GM23338 (cell line): Measurements from ENCODE around the gene SLC26A5. TPM values are rescaled to one million over a fixed set of nuclear protein-coding genes. Genes with fewer than 3 reads are reported as not detected.

ENCODE experiments used
- ATAC-seq: fragments of 200-7000 bp; cut with Tn5 transposase; 3 replicates; pipeline ENCODE4 v1.9.1; 2020
- DNase-seq: peaks from one replicate; pipeline ENCODE4 v3.0.0-alpha.2; 2015; ENCODE audit warnings: low spot score
- H2AFZ ChIP-seq: fragments of 200-600 bp; sonication (generic); 2 replicates; pipeline ENCODE4 v1.8.0; 2016; ENCODE audit warnings: antibody characterized with exemption, mild to moderate bottlenecking, moderate library complexity
- H3F3A ChIP-seq: fragments of 200-600 bp; sonication (generic); replicated peaks from 2 replicates; pipeline ENCODE4 v1.8.0; 2017; ENCODE audit warnings: antibody characterized with exemption, mixed run types, low read depth
- H3K27ac ChIP-seq: fragments of 200-600 bp; sonication (generic); 2 replicates; pipeline ENCODE4 v1.6.1; 2016; ENCODE audit warnings: low read depth
- H3K27me3 ChIP-seq: fragments of 200-600 bp; sonication (generic); 2 replicates; pipeline ENCODE4 v1.8.0; 2016; ENCODE audit warnings: mild to moderate bottlenecking, mixed run types, moderate library complexity; ENCODE audit not compliant: insufficient read depth
- H3K36me3 ChIP-seq: fragments of 200-600 bp; sonication (generic); 2 replicates; pipeline ENCODE4 v1.8.0; 2016; ENCODE audit warnings: mild to moderate bottlenecking; ENCODE audit not compliant: insufficient read depth
- H3K4me1 ChIP-seq: fragments of 200-600 bp; sonication (generic); 2 replicates; pipeline ENCODE4 v1.8.0; 2016; ENCODE audit warnings: mild to moderate bottlenecking, moderate library complexity; ENCODE audit not compliant: insufficient read depth
- H3K4me2 ChIP-seq: fragments of 200-600 bp; sonication (generic); 2 replicates; pipeline ENCODE4 v1.7.1; 2017; ENCODE audit warnings: mixed run types
- H3K4me3 ChIP-seq: fragments of 200-600 bp; sonication (generic); 2 replicates; pipeline ENCODE4 v1.6.1; 2016; ENCODE audit warnings: mixed run types
- H3K79me2 ChIP-seq: fragments of 200-600 bp; sonication (generic); replicated peaks from 2 replicates; pipeline ENCODE4 v1.8.0; 2017; ENCODE audit warnings: mild to moderate bottlenecking; ENCODE audit not compliant: insufficient read depth
- H3K9me2 ChIP-seq: fragments of 200-600 bp; sonication (generic); 2 replicates; pipeline ENCODE4 v1.8.0; 2017; ENCODE audit not compliant: insufficient read depth
- H4K20me1 ChIP-seq: fragments of 200-600 bp; sonication (generic); replicated peaks from 2 replicates; pipeline ENCODE4 v1.8.0; 2017; ENCODE audit warnings: mild to moderate bottlenecking; ENCODE audit not compliant: insufficient read depth
- H3K27ac Mint-ChIP-seq: 2 replicates; pipeline ENCODE4 v1.8.0; 2020; ENCODE audit warnings: inconsistent platforms, mild to moderate bottlenecking, moderate library complexity, mixed read lengths
- H3K27me3 Mint-ChIP-seq: 3 replicates; pipeline ENCODE4 v1.8.0; 2022; ENCODE audit warnings: low read depth, mild to moderate bottlenecking, moderate library complexity, mixed read lengths, inconsistent platforms; ENCODE audit not compliant: insufficient read depth, poor library complexity
- H3K36me3 Mint-ChIP-seq: 3 replicates; pipeline ENCODE4 v1.8.0; 2021; ENCODE audit warnings: low read depth, mild to moderate bottlenecking, inconsistent platforms, moderate library complexity, mixed read lengths
- H3K4me1 Mint-ChIP-seq: 3 replicates; pipeline ENCODE4 v1.8.0; 2020; ENCODE audit warnings: mild to moderate bottlenecking, inconsistent platforms, mixed read lengths
- H3K4me3 Mint-ChIP-seq: 3 replicates; pipeline ENCODE4 v1.8.0; 2021; ENCODE audit warnings: moderate library complexity, mild to moderate bottlenecking, inconsistent platforms, mixed read lengths
- H3K9me3 Mint-ChIP-seq: 3 replicates; pipeline ENCODE4 v1.8.0; 2020; ENCODE audit warnings: moderate library complexity, mild to moderate bottlenecking, inconsistent platforms, mixed read lengths
- CREB1 ChIP-seq: fragments of 250-450 bp; sonication (Bioruptor Pico); IDR thresholded peaks from 2 replicates; pipeline ENCODE4 v1.5.0; 2020; ENCODE audit warnings: low read depth, mild to moderate bottlenecking, moderate library complexity
- ETS1 ChIP-seq: IDR thresholded peaks from 2 replicates; pipeline ENCODE4 v1.6.1; 2016; ENCODE audit warnings: antibody characterized with exemption
- JUNB ChIP-seq: IDR thresholded peaks from one replicate; pipeline ENCODE4 v1.6.1; 2016; ENCODE audit warnings: antibody characterized with exemption; ENCODE audit not compliant: unreplicated experiment
- NANOG ChIP-seq: IDR thresholded peaks from 2 replicates; pipeline ENCODE4 v1.6.1; 2016; ENCODE audit warnings: antibody characterized with exemption, borderline replicate concordance
- POLR2AphosphoS5 ChIP-seq: IDR thresholded peaks from 2 replicates; pipeline ENCODE4 v1.6.1; 2016; ENCODE audit warnings: antibody characterized with exemption, low read depth
- REST ChIP-seq: IDR thresholded peaks from one replicate; pipeline ENCODE4 v1.6.1; 2018; ENCODE audit warnings: antibody characterized with exemption; ENCODE audit not compliant: unreplicated experiment
- ZNF114 ChIP-seq: fragments of 250-450 bp; sonication (Bioruptor Pico); IDR thresholded peaks from 2 replicates; pipeline ENCODE4 v1.5.0; 2020; ENCODE audit warnings: mild to moderate bottlenecking, moderate library complexity
- ZNF331 ChIP-seq: fragments of 250-450 bp; sonication (Bioruptor Pico); IDR thresholded peaks from 2 replicates; pipeline ENCODE4 v1.5.0; 2020; ENCODE audit warnings: low read depth, mild to moderate bottlenecking, moderate library complexity
- polyA plus RNA-seq: library from polyadenylated mRNA; unstranded; fragments of >200 nt; fragmentation: Nextera tagmentation; extraction: Ambion mirVana; gene quantifications from 2 replicates; pipeline ENCODE4 v1.2.1, GENCODE V29; 2016
- total RNA-seq: library from RNA; depleted of rRNA; stranded (reverse); fragments of >200 nt; shearing (Covaris generic); gene quantifications from 2 replicates; pipeline ENCODE4 v1.2.3, GENCODE V29; 2014

SLC26A5 gene
- total and polyA plus RNA-seq, 2 experiments from 2014 or later, result 0.49 to 1.0 TPM

- no peak for TF ChIP-seq REST
- no peak for TF ChIP-seq JUNB
- TF ChIP-seq ZNF114 (CRISPR knock-in tag), result no peak
- Histone ChIP-seq H4K20me1 (no peaks in the 10 kb centered on the region), H2AFZ (no peak overlapping the region), H3K9me2 (no peaks in the 10 kb centered on the region), H3F3A (no peaks in the 10 kb centered on the region), H3K36me3 (no peaks in the 10 kb centered on the region), H3K27ac (no peak overlapping the region), H3K4me3 (no peak overlapping the region), H3K4me2 (no peak overlapping the region), H3K27me3 (no peaks in the 10 kb centered on the region), H3K4me1 (no peaks in the 10 kb centered on the region), H3K79me2 (no peaks in the 10 kb centered on the region)
- Mint-ChIP-seq H3K27ac (no peak overlapping the region), H3K27me3 (no peaks in the 10 kb centered on the region), H3K9me3 (no peaks in the 10 kb centered on the region), H3K36me3 (no peaks in the 10 kb centered on the region), H3K4me1 (no peaks in the 10 kb centered on the region), H3K4me3 (no peak overlapping the region)
- ATAC-seq (no peak), DNase-seq (no peak)
Measured at GRCh38 chr7:103466814-103467213, 20.8 kb upstream of the SLC26A5 start.

- Histone ChIP-seq H2AFZ (no peak overlapping the region), H3K27ac (no peak overlapping the region), H3K4me3 (no peak overlapping the region), H3F3A (no peaks in the 10 kb centered on the region), H3K9me2 (0 out of 2 replicates have a peak, but pooled peaks cover 4% of the 10 kb centered on the region), H3K27me3 (no peaks in the 10 kb centered on the region), H3K36me3 (no peaks in the 10 kb centered on the region), H4K20me1 (no peaks in the 10 kb centered on the region), H3K79me2 (no peaks in the 10 kb centered on the region), H3K4me2 (no peak overlapping the region), H3K4me1 (no peaks in the 10 kb centered on the region)
- H3K4me1 Mint-ChIP-seq, result no peaks in the 10 kb centered on the region
- no peak for TF ChIP-seq ETS1
- no peak for TF ChIP-seq CREB1 (CRISPR knock-in tag)
- no peak for TF ChIP-seq POLR2AphosphoS5
- no peak for TF ChIP-seq ZNF331 (CRISPR knock-in tag)
- TF ChIP-seq NANOG, result no peak
- TF ChIP-seq ZNF114 (CRISPR knock-in tag), result no peak
- H3K27me3 Mint-ChIP-seq, result peaks cover 3% of the 10 kb centered on the region
- H3K36me3 Mint-ChIP-seq, result no peaks in the 10 kb centered on the region; the same call in 2 of the 3 replicates
- no peak overlapping the region for H3K27ac Mint-ChIP-seq
- H3K9me3 Mint-ChIP-seq, result no peaks in the 10 kb centered on the region
- H3K4me3 Mint-ChIP-seq, result no peak overlapping the region
- DNase-seq, result no peak
- no peak for ATAC-seq
Measured at GRCh38 chr7:103462358-103462757, 16.4 kb upstream of the SLC26A5 start.
